Activated CD4-positive, alpha-beta T cell treated with anti-CD3 and anti-CD28 coated beads, Interleukin-2, Interleukin-6, amounts not matched to agents 100 ng/mL and 50 ng/mL, durations not matched to agents 16 hours and 8 hours (primary cell): ENCODE data around the gene KHDC1.
"Not testable (repeated sequence)": the region's sequence is repeated elsewhere in the genome, so short reads cannot be mapped to it uniquely, and the experiment has no call there.

Experiments
- DNase-seq: peaks from one replicate; pipeline ENCODE4 v3.0.0-alpha.2; 2020

Gene KHDC1

DNA sequence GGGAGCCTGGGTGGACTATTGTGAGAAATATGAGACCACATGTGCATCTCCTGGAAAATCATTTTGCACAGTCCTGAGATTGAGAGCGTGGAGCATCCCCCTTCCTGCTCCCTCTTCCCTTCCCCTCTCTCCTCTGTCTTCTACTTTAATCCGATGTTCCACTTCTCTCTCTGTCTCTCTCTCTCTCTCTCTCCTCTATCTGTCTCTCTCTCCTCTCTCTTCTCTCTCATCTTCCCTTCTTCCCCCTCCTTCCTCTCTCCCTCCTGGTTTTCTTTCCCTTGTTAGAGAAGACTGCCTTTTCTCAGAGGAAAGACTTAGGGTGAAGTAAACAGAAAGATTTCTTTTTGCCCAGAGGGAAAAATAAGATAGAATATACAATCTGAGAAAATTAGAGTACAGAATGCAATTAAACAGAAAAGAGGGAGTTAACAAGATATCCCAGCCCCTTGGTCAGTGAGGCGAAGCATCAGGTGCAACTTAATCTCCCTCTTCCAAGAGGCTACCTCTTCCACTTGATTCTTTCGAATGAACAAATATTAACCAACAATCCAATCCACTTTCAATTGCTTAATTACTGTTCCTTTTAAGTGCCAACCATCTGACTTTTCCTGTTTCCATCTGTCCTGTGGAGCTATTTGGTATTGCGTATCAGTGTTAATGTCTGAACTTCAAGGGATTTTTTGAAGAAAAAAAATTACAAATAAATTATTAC, 14.6 kb downstream of the KHDC1 start:
- no peak for DNase-seq

DNA sequence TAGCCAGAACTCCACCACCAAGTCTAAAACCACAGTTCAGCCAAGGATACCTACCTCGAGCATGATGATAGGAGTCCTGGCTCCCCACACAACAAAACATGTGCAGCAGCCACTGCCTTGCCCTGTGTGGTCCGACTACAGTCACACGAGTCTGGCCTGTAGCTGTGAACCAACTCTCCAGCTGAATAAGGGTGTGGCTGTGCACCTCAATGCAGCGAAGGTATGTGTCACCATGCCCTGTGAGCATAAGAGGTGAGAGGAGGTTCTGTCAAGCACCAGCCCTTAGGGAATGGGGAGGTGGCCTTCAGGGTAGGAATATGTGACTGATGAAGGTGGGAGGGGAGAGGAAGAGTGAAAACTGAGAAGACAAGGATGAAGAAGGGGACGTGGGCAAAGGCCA, 21.0 kb downstream of the KHDC1 start:
- DNase-seq: no peak

DNA sequence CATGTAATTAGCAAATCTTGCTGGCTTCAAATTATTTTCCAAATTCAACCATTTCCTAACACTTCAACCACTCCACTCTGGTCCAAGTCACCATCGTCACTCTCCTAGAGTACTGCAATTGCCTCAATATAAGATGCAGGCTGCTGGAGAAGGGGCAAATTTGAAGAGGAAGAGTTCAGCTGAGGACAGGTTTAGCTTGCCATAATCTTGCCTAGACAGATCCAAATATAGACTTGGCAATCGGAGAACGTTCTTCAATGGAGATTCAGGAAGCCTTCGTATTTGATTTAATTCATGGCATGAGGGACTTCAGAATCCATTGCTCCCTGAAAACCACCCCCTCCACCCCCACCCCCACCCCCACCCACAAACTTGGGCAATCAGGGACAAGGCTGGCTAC, 22.3 kb downstream of the KHDC1 start:
- no peak for DNase-seq

DNA sequence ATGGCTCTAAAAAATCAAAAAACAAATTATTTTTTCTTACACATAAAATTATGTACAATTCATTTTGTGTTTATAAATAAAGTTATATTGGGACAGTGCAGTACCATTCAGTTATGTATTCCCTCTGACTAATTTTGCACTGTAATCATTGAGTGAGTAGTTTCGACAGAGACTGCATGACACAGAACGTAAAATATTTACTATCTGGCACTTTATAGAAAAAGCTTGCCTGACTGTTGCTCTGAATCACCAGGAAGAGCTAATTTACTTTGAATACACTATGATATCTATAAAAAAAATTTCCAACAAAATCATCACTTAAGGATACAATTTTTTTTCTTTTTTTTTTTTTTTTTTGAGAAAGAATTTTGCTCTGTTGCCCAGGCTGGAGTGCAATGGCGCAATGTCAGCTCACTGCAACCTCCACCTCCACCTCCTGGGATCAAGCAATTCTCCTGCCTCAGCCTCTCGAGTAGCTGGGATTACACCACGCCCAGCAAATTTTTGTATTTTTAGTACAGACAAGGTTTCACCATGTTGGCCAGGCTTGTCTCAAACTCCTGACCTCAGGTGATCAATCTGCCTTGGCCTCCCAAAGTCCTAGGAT, 26.7 kb downstream of the KHDC1 start:
- DNase-seq: no peak

DNA sequence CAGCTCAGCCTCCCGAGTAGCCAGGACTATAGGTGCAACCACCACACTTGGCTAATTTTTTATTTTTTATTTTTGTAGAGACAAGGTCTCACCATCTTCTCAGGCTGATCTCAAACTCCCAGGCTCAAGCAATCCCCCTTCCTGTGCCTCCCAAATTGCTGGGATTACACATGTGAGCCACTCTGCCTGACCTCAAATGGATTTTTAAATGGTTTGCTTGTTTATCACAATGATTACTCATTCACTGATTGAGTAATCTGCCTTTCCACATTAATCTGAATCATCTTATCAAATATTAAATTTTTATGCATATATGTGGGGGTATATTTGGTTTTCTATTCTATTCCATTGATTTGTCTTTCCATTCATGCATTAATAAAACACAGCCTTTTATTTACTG, 28.3 kb downstream of the KHDC1 start:
- no peak for DNase-seq

DNA sequence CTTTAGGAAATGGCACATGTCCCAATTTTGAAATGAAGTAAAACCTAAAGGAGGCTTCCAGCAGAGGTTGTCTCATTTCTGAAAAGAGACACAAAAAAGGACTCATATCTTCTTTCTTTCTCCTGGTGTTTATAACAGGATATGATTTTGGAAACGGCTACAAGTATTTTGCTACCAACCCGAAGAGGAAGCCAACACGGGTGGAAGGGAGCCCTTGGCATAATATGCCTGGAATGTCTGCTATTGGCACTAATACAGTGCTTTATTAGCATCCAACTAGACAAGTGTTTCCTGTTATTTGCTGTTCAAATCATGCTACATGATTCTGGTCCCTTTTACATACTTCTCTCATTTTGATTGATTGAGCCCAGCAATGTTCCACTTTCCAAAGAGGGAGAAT, 29.0 kb downstream of the KHDC1 start:
- not testable (repeated sequence) for DNase-seq

DNA sequence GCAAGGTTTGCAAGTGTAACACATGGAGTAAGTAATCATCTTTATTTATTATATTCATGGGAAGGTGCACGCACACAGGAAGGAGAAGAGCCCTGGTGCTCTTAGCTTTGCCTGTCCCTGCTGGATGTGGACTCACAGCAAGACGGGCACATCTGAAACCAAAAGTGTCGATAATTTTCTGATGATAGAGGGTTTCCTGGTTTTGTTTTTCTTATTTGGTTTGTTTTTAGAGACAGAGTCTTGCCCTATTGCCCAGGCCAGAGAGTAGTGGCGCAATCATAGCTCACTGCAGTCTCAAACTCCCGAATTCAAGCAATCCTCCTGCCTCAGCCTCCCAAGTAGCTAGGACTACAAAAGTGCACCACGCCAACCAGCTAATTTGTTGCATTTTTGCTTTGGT, 29.9 kb downstream of the KHDC1 start:
- DNase-seq: no peak

DNA sequence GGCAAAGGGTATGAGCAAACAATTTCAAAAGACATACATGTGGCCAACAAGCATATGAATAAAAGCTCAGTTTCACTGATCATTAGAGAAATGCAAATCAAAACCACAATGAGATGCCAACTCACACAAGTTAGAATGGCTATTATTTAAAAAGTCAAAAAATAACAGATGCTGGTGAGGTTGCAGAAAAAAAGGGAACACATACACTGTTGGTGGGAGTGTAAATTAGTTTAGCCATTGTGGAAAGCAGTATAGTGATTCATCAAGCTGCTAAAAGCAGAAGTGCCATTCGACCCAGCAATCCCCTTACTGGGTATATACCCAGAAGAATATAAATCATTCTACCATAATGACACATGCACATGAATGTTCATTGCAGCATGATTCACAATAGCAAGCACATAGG, 31.0 kb downstream of the KHDC1 start:
- DNase-seq: no peak

DNA sequence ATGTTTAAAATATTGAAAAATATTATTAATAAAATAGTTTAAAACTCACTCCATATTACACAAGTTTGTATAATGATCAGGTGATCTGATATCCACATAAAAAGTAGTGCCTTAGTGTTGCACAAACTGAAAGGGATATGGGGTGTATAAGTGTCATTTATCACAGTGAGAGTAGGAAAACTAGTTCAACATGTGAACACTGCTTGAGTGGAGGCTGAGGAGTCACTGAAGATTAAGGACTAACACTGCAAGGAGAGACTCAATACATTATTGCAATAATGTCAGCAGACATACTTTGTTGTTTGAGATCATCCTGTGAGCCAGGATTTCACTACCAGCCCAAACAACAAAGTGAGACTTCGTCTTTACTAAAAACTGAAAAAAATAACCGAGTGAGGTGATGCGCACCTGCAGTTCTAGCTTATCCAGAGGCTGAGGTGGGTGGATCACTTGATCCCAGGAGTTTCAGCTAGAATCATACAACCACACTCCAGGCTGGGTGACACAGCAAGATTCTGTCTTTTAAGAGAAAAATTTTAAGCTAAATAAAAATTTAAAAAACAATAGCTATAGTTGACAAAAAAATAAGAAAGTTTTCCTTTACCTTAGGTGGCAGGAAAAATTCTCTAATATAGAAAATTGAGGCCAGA, 35.3 kb downstream of the KHDC1 start:
- DNase-seq: no peak

DNA sequence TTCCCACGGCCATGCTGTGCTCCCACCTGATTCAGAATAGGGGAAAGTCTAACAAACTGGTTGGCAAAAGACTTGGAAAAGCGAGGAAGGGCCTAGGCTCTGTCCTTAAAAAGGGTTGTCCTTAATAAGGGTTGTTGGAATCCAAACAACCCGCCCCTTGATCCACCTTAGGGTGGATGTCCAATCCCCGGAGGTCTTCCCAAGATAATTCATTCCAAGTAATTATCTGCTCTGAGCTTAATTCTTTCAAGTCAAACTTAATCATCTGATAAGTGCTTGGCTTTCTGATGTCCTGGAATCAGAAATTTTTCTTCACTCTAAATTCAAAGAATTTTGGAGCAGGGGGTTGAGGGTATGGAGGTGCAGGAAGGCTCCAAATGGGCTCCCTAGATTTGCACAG, 37.6 kb downstream of the KHDC1 start, which contains the start of gene KHDC1L:
TSS of gene KHDC1L (minus strand) at position 101 of the 400 bp plus-strand sequence. CDS start at position 13, 88 bp downstream.
- no peak for DNase-seq

DNA sequence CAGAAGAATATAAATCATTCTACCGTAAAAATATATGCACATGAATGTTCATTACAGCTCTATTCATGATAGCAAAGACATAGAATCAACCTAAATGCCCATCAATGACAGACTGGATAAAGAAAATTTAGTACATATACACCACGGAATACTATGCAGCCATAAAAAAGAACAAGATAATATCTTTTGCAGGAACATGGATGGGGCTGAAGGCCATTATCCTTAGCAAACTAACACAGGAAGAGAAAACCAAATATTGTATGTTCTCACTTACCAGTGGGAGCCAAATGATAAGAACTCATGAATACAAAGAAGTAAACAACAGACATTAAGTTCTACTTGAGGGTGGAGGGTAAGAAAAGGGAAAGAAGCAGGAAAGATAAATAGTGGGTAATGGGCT, 46.1 kb downstream of the KHDC1 start:
- DNase-seq: no peak

DNA sequence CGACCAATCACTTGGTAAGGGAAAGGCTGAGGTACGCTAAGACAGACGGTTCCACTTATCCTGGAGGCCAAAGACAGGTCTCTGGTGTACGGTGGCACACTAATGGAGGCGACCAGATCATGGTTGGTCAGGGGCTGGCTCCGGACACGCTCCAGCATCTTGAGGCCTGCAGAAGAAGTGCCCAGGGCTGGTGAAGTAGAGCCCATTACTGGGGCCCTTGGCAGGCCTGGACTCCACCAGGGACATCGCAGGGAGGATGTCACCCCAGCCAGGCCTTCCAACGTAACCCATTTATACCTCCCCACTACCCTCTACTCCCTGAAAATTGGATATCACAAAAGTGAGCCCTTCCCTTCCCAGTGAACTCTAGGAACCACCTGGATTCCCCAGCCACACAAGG, 53.9 kb downstream of the KHDC1 start:
- no peak for DNase-seq

DNA sequence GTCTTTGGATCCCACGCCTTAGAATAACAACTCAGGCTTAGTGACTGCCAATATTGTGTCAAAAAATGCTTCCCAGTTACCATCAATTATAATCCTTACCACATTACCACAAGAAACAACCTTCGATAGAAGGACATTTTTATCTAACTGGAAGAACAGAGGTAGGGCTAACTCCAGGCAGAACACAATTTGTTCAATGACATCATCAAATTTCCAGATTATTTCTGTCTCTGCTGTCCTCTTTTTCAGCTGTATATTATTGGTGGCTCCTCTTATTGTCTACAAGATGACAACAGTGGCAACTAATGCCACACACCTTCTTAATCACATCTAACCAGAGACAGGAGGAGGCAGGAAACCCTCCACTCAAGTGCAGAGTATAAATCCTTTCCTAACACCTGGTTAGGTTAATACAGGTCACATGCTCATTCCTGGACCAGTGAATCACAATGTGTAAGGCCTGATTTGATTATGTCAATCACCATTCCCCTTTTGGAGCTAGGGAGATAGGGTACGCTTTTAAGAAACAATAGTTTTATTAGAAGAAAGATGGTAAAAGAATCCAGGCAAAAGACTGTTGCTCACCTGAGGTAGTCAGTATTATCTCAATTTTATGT, 55.7 kb downstream of the KHDC1 start:
- no peak for DNase-seq

DNA sequence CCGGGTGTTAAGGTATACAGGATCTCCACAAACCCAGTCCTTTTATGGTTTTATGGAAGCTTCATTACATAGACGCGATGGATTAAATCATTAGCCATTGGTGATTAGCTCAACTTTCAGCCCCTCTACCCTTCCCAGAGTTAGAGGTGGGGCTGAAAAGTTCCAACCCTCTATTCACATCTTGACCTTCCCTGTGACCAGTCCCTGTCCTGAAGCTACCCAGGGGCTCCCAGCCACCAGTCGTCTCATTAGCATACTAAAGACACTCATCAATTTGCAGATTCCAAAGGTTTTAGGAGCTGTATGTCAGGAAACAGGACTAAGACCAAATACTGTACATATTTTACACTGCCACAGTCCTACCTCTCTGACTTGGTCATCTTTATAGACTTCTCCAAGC, 58.7 kb downstream of the KHDC1 start:
- no peak for DNase-seq

DNA sequence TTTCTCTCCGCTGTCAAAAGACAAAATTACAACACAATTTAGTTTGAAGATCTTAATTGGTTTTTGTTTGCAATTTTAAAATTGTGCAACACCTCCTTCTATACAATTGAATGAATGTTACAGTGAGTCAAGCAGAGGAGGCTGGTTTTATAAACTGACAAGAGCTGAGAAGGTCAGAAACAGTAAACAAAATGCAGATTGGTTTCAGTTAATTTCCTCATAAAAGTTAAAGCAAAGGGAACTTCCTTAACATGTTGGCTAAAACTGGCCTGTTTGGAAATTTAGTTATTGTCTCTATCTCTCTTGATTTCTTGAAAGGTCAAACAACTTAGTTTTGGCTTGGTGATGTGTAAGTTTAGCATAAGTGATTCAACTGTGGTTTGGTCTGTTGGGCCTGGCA, 59.9 kb downstream of the KHDC1 start:
- DNase-seq: no peak

DNA sequence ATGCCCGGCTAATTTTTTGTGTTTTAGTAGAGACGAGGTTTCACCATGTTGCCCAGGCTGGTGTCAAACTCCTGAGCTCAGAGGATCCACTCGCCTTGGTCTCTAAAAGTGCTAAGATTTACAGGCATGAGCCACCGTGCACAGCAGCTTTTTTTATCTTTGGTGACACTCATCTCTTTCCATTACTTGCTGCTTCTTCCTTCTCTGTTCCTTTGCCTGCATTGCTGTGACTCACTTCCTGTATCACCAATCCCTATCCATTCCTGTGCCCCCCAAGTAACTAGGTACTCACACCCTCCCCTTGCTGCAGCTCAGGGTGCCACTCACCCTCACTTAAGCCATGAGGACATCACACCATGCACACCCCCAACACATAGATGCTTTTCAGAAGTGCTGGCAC, 62.3 kb downstream of the KHDC1 start:
- DNase-seq: no peak

DNA sequence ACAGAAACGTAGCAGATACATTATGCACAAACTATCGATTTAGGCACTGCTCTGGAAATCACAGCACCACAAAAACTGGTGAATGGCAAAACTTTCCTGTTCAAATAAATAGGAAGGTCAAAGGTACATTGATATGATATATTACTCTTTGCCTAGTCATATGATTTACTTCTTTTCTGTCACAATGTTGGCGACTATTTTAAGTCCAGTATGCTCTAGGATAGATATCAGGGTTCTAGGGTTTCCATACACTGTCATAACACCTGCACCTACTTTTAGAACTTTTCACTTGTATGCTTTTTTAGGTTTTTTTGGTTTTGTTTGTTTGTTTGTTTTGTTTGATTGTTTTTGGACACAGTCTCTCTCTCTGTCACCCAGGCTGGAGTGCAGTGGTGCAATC, 62.7 kb downstream of the KHDC1 start:
- DNase-seq: no peak

DNA sequence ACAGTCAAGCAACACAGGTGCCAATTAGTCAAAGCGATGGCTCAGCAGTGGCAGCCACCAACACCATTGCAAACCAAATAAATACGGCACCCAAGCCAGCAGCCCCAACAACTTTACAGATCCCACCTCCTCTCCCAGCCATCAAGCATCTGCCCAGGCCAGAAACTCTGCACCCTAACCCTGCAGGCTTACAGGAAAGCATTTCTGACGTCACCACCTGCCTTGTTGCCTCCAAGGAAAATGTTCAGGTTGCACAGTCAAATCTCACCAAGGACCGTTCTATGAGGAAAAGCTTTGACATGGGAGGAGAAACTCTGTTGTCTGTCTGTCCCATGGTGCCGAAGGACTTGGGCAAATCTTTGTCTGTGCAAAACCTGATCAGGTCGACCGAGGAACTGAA, 68.3 kb downstream of the KHDC1 start:
- DNase-seq: no peak

DNA sequence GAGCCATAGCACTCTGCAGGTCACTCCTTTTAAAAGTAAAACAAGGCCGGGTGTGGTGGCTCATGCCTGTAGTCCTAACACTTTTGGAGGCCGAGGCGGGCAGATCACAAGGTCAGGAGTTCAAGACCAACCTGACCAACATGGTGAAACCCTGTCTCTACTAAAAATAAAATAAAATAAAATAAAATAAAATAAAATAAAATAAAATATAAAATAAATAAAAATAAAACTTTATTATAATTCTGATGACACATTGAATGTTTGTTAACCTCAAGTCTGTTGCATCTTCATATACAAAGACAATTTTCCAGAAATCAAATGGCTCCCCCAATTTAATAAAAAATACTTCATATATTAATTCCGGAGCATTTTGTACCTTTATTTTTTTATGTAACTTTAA, 69.7 kb downstream of the KHDC1 start:
- not testable (repeated sequence) for DNase-seq
